ENCODE measurements around the gene PRKAG1. TPM values are rescaled to one million over a fixed set of nuclear protein-coding genes. Genes with fewer than 3 reads are reported as not detected.

Gene PRKAG1
- total RNA-seq, 1 experiment from 2014 or later = 57.3 TPM

- in situ Hi-C loops (cut with HindIII; ENCODE audit: low pct_unique_long_range_greater_than_20kb, low sequenced_read_pairs) = no loop called here
- ATAC-seq (no peak), DNase-seq (ENCODE audit: low read depth, low spot score) (no peak)
- Histone ChIP-seq H3K4me1 (ENCODE audit: control insufficient read depth, insufficient read depth, low read length) (peaks cover 7% of the 10 kb centered on the region), H3K9me3 (ENCODE audit: control insufficient read depth, insufficient read depth, low read depth, low read length) (no peaks in the 10 kb centered on the region), H3K4me3 (ENCODE audit: low read depth in 2 of 2, low read length in 2 of 2) (no peak overlapping the region), H3K36me3 (ENCODE audit: control insufficient read depth, insufficient read depth, low read length) (peaks cover 41% of the 10 kb centered on the region), H3K27ac (ENCODE audit: low read length) (no peak overlapping the region), H3K27me3 (ENCODE audit: control insufficient read depth, insufficient read depth, low read length) (no peaks in the 10 kb centered on the region)
- intact Hi-C loops (cut with micrococcal nuclease; ENCODE audit: unreplicated experiment) = no loop called here
- ChIA-PET POLR2A (no interaction called here), CTCF (no interaction called here)
- BruUV-seq (replicated peaks) = no TSS peak
- TF ChIP-seq SIN3A (IDR thresholded peaks at IDR 0.05; ENCODE audit: borderline replicate concordance, insufficient read depth, low read depth, low read length) (no peak), CTCF (IDR thresholded peaks at IDR 0.05) (no peak), REST (IDR thresholded peaks at IDR 0.05; ENCODE audit: insufficient read depth in 1 of 2, low read depth in 2 of 2, low read length in 1 of 2) (no peak), TCF7L2 (IDR thresholded peaks at IDR 0.05; ENCODE audit: low read depth, low read length) (no peak), POLR2AphosphoS5 (IDR thresholded peaks at IDR 0.05; ENCODE audit: low read depth, low read length) (no peak)
Measured at GRCh38 chr12:49024543-49024942, 6.0 kb upstream of the PRKAG1 start.

- DNase-seq (ENCODE audit: low read depth, low spot score) = no peak
- BruUV-seq (replicated peaks) = no TSS peak
- Histone ChIP-seq H3K9me3 (ENCODE audit: control insufficient read depth, insufficient read depth, low read depth, low read length) (no peaks in the 10 kb centered on the region), H3K36me3 (ENCODE audit: control insufficient read depth, insufficient read depth, low read length) (peaks cover 41% of the 10 kb centered on the region), H3K27me3 (ENCODE audit: control insufficient read depth, insufficient read depth, low read length) (no peaks in the 10 kb centered on the region), H3K27ac (ENCODE audit: low read length) (no peak overlapping the region), H3K4me1 (ENCODE audit: control insufficient read depth, insufficient read depth, low read length) (peaks cover 11% of the 10 kb centered on the region), H3K4me3 (ENCODE audit: low read depth in 2 of 2, low read length in 2 of 2) (no peak overlapping the region)
- TF ChIP-seq TCF7L2 (IDR thresholded peaks at IDR 0.05; ENCODE audit: low read depth, low read length) (no peak), SIN3A (IDR thresholded peaks at IDR 0.05; ENCODE audit: borderline replicate concordance, insufficient read depth, low read depth, low read length) (no peak), POLR2AphosphoS5 (IDR thresholded peaks at IDR 0.05; ENCODE audit: low read depth, low read length) (no peak), REST (IDR thresholded peaks at IDR 0.05; ENCODE audit: insufficient read depth in 1 of 2, low read depth in 2 of 2, low read length in 1 of 2) (no peak), CTCF (IDR thresholded peaks at IDR 0.05) (no peak)
- in situ Hi-C loops (cut with HindIII; ENCODE audit: low pct_unique_long_range_greater_than_20kb, low sequenced_read_pairs) (no loop called here), intact Hi-C loops (cut with micrococcal nuclease; ENCODE audit: unreplicated experiment) (no loop called here)
- ATAC-seq = no peak
- CTCF ChIA-PET = no interaction called here
- POLR2A ChIA-PET = no interaction called here
Measured at GRCh38 chr12:49023812-49024211, 5.2 kb upstream of the PRKAG1 start.

Data from Panc1 (cell line).